Activated CD8-positive, alpha-beta memory T cell treated with anti-CD3 and anti-CD28 coated beads, Interleukin-2, amount 50 U/mL, for 24 hours (primary cell): ENCODE results near the gene TMEM178B.
"Not testable (repeated sequence)": the region's sequence is repeated elsewhere in the genome, so short reads cannot be mapped to it uniquely, and the experiment has no call there.

Experiments used
- DNase-seq: peaks from one replicate; pipeline ENCODE4 v3.0.0-alpha.2; 2020; ENCODE audit errors: extremely low read depth

TMEM178B gene

DNA sequence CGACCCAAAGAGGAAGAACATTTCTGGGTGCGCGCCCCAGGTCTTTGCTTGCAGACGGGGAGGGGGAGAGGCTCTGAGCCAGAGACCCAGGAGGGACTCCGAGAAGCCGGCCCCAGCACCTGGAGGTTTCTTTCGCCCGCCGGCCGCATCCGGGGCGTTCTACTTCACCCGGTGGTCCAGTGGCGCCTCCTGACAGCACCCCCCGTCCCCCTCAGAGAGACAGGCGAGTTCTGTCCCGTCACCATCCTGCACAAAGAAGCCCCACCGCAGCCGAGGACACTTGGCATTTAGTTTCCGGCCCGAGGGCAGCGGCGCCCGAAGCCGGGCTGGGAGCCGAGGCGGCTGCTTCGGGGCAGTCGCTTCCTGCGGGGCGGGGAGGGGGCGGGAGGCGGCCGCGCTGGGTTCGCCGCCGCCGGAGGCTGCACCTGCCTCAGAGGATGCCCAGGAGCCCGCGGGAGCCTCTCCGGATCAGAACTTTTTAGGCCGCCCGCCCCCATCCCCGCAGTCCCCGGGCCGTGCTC is at the start of gene TMEM178B:
Gene TMEM178B, plus strand, starts transcription at position 424 of the 521 bp plus-strand sequence.
- DNase-seq: no peak

- DNase-seq: no peak
Observed at GRCh38 chr7:141024668-141025067, 49.2 kb upstream of the TMEM178B start.

- no peak for DNase-seq
Observed at GRCh38 chr7:141027043-141027442, 46.8 kb upstream of the TMEM178B start.

DNA sequence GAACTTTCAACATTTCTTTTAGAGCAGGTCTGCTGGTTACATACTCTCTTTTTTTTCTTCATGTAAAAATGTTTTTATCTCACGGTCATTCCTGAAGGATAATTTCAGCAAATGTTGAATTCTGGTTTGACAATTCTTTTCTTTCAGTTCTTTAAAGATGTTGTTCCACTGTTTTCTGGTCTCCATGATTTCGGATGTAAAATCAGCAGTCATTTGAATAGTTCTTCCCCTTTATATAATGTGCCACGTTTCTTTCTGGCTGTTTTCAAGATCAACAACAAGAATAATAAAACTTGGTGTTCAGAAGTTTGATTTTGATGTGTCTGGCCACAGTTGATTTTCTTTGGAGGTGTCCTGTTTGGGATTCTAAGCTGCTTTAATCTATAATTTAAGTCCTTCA is 45.1 kb upstream of the TMEM178B start:
- DNase-seq: no peak

DNA sequence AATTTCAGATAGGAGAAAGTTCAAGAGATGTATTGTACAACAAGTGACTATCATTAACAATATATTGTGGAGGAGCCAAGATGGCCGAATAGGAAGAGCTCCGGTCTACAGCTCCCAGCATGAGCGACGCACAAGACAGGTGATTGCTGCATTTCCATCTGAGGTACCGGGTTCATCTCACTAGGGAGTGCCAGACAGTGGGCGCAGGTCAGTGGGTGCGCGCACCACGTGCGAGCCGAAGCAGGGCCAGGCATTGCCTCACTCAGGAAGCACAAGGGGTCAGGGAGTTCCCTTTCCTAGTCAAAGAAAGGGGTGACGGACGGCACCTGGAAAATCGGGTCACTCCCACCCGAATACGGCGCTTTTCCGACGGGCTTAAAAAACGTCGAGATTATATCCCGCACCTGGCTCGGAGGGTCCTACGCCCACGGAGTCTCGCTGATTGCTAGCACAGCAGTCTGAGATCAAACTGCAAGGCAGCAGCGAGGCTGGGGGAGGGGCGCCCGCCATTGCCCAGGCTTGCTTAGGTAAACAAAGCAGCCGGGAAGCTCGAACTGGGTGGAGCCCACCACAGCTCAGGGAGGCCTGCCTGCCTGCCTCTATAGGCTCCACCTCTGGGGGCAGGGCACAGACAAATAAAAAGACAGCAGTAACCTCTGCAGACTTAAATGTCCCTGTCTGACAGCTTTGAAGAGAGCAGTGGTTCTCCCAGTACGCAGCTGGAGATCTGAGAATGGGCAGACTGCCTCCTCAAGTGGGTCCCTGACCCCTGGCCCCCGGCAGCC is 41.1 kb upstream of the TMEM178B start:
- DNase-seq: not testable (repeated sequence)

GRCh38 chr7:141038100-141038499 is 35.8 kb upstream of the TMEM178B start:
- not testable (repeated sequence) for DNase-seq

GRCh38 chr7:141039376-141039775 is 34.5 kb upstream of the TMEM178B start:
- no peak for DNase-seq

DNA sequence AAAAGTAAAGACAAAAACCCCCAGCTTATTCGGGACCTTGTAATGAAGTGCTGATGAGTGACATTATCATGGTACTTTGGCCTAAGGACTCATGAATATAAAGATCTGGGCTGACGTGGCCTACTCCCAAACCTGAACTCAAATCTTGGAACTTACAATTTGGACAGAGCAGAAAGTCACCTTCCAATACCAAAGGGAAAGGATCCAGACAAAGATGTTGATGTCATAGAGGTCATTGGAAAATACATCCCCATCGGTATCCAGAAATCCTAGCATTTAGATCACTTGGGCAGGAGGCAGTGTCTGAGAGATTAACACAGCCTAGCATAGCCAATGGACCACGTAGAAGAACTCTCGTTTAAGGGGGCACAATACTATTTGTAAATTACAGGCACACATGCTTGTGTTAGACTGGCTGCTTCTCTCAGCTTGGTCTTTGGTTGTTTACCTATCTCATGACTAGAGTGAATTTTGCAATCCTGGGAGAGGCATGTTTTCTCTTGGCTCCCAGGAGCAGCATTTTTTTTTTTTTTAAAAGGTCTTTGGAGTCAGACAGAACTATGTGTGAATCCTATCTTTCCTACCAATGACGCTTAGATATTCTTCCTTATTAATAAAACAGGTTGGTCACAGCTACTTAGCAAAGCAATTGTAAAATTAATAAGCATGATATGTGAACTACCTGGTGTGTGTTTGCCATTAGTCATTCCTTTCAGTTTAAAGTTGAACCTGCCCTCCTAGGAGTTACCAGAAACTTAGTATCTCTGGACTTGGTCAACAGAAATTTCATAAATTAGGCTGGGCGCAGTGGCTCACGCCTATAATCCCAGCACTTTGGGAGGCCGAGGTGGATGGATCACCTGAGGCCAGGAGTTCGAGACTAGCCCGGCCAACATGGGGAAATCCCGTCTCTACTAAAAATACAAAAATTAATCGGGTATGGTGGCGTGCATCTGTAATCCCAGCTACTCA is 31.4 kb upstream of the TMEM178B start:
- no peak for DNase-seq

- DNase-seq: no peak
Observed at GRCh38 chr7:141043616-141044015, 30.2 kb upstream of the TMEM178B start.

DNA sequence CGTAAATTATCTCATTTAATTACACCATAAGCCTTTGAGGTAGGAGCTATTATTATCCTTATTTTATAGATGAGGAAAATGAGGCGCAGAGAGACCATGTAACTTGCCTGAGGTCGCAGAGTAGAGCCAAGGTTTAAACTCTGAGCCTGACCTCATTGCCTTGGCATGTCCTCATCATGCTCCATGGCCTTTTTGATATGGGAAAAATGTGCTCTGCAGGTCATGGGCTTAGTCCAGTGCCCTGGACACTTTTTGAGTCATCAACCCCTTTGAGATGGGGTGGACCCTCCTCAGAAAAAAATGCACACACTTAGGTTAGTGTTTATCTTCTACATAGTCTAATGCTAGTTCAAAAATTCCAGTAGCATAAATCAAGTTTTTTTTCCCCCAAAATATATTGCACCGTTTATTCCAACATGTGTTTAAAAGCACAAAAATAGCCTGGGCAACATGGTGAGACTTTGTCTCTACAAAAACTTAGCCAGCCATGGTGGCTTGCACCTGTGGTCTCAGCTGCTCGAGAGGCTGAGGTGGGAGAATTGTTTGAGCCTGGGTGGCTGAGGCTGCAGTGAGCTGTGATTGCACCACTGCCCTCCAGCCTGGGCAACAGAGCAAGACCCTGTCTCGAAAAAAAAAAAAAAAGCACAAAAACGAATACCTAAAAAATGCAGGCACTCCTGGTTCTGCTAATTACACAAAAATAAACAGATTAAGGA is 28.6 kb upstream of the TMEM178B start:
- DNase-seq: no peak

DNA sequence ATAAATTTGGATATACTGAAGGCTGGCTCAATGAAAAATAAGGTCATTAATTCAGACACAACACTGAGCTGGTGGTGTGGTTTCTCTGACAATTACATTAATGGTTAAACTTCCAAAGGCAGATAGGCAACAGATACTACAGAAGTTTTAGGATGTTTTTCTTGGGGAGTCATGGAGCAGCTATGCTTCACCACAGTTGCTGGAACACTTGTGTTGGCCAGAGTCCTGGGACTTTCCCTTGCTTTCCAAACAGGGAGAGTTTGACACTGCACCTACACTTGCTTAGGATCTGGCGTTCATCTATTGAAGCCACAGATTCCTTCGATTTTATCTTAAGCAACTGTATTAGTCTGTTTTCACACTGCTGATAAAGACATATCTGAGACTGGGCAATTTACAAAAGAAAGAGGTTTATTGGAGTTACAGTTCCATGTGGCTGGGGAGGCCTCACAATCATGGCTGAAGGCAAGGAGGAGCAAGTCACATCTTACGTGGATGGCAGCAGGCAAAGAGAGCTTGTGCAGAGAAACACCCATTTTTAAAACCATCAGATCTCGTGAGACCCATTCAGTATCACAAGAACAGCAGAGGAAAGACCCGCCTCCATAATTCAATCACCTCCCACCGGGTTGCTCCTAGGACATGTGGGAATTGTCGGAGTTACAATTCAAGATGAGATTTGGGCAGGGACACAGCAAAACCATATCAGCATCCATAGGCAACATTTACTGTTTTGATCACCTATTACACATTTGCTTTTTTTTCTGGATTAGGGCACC is 27.8 kb upstream of the TMEM178B start:
- no peak for DNase-seq

DNA sequence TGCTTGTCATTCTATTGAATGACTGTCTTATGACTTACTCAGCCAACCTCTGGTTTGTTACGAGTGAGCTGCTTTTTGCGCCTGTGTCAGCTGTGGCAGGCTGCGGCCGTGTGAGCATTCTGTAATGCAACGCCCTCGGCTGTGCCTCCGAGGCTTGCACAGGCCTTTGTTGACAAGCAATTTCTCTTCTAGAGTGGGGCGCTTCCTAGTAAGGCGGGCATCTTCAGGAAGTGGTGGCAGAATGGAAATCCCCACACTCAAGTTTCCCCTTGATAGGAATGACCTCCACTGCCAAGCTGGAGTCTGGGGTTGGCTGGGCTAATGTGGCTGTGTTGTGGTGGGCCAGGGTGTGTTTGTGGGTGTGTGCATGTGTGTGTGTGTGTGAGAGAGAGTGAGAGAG is 20.2 kb upstream of the TMEM178B start:
- no peak for DNase-seq

DNA sequence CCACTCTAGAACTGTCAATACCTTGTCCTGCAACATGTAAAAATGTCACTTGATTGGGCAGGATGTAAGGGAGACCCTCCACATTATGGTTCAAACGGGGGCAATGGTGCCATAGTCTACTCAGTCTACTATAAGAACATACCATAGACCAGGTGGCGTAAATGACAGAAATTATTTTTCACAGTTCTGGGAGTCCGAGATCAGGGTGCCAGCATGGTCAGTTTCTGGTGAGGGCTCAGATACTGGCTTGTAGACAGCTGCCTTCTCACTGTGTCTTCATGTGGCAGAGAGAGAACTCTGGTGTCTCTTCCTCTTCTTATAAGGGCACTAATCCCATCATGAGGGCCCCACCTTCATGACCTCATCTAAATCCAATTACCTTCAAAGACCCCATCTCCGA is 18.7 kb upstream of the TMEM178B start:
- no peak for DNase-seq

DNA sequence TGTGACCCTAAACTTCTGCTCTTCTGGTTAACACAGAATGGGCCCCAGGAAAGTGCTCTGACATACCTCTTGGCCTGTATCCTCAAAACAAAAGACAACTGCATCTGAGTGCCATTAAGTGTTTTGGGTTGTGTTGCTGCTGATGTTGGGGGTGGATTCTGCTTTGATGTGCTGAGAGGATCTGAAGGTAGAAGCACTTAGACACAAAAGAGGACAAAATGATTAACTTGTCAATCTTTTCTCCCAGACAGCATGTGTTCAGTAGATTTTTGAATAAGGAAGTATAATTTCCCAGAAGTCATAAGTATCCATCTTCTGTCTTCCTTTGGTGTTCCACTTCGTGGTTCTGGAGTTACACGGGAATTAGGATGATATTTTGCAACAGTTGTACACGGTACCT is 16.1 kb upstream of the TMEM178B start:
- no peak for DNase-seq

- not testable (repeated sequence) for DNase-seq
Observed at GRCh38 chr7:141067856-141068255, 6.0 kb upstream of the TMEM178B start.

- DNase-seq: no peak
Observed at GRCh38 chr7:141071260-141071854, 2.5 kb upstream of the TMEM178B start.

DNA sequence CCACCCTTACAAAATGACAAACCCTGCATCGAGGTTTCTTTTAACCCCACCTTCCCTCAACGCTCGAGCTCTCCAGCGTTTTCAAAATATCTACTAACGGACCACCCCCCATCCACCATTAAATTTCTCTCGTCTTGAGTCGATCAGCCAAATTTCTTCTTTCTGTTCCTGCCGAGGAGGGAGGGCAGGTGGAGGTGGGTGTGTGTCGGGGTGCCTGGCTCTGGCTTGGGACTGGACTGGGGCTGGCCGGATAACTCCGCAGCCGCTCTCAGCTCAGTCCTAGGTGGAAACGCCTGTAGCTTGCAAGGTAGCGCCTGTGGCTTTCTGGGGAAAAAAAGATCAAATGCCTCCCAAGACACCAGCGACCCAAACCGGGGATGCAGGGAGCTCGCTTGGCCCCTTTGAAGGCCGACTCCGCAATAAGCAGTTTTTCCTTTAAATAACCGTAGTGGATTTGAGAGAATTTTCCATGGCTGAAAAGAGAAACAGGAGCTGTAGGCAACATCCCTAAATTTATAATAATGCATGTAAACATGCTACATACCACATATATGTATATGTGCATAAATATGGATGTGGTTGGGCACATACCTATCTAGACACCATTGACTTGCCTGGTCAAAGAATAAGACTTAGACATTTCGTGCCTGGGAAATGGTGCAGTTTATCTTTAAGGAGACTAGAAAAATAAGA is 1.9 kb upstream of the TMEM178B start:
- DNase-seq: no peak

GRCh38 chr7:141072548-141073172 is 1.2 kb upstream of the TMEM178B start:
- no peak for DNase-seq

- no peak for DNase-seq
Observed at GRCh38 chr7:141073173-141073640, 657 bp upstream of the TMEM178B start.
